NK-92 (cell line): ENCODE measurements around the gene CA10.

Source experiments
- DNase-seq: peaks from one replicate; lab custom pipeline; 2025; ENCODE audit not compliant: unreplicated experiment; lab: John Stamatoyannopoulos, UW

Gene CA10

GRCh38 chr17:51820766-51821165 lies 337.7 kb downstream of the CA10 start:
- DNase-seq, result no peak

DNA sequence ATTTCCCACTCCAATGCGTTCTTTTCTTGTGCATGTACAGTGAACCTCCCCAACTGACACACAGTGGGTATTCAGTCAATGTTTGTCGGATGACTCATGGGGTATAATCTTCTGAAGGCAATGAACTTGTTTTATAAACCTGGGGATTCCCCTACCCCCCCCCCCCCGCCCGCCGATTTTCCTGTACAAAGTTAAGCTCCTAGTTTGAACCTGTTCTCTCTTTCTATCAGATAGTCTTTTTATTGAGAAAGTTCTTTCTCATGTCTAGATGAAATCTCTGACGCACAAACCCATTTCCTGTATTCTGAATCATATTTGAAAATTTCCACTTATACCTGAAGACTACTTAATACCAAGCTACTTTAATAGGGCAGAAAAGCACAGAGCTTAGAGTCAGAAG lies 338.3 kb downstream of the CA10 start:
- DNase-seq, result no peak

- DNase-seq, result no peak
Measured at GRCh38 chr17:51819341-51820219, 338.9 kb downstream of the CA10 start.

GRCh38 chr17:51818777-51819176 lies 339.7 kb downstream of the CA10 start:
- DNase-seq, result no peak

GRCh38 chr17:51817955-51818354 lies 340.6 kb downstream of the CA10 start:
- DNase-seq, result no peak

DNA sequence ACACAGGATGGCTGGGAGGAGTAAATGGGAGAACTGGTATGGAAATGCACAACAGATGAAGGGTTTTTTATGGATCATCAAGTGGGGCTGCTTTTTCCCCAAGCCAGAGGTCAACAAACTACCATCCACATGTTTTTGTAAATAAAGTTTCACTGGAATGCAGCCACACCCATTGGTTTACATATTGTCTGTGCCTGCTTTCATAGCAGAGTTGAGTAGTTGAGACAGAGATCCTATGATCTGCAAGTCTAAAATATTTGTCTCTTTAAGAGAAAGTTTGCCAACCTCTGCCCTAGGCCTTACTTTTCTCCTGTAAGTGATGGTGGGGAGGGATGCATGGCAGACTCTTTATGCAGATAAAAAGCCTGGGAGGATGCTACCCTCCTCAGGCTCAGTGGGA lies 341.4 kb downstream of the CA10 start:
- no peak for DNase-seq

DNA sequence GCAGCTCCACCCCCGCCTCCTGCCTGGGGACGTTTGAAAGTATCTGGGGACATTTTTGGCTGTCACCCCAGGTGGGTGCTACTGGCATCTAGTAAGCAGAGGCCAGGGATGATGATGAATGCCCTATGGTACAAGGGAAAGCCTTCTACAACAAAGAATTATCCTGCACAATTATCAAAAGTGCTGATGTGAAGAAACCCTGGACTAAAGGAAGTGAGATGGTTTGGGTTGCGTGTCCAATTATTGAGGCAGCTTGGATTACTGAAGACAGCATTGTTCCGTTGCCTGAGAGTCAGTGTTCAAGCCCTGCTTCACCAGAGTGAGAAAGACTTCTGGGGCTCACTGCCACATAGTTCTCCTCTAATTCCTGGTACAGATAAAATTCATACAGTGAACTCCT lies 343.4 kb downstream of the CA10 start:
- DNase-seq, result no peak

GRCh38 chr17:51814521-51814920 lies 344.0 kb downstream of the CA10 start:
- no peak for DNase-seq

DNA sequence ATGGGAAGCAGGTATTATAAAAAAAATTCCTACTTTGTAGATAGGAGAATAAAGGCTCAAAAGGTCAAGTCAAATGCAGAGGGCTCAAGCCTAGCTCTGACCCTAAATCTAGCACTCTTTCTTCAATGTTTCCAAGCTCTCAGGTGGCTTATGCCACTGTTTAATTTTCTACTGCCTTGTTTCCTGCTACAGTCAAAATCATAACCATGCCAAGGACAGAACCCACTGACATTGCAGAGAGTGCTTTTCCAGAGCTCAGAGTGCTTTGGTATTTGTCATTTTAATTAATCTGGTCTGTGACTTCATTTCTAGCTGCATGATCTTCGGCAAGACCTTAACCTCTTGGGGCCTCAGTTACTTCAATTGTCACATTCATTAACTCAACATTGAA lies 344.7 kb downstream of the CA10 start:
- no peak for DNase-seq

DNA sequence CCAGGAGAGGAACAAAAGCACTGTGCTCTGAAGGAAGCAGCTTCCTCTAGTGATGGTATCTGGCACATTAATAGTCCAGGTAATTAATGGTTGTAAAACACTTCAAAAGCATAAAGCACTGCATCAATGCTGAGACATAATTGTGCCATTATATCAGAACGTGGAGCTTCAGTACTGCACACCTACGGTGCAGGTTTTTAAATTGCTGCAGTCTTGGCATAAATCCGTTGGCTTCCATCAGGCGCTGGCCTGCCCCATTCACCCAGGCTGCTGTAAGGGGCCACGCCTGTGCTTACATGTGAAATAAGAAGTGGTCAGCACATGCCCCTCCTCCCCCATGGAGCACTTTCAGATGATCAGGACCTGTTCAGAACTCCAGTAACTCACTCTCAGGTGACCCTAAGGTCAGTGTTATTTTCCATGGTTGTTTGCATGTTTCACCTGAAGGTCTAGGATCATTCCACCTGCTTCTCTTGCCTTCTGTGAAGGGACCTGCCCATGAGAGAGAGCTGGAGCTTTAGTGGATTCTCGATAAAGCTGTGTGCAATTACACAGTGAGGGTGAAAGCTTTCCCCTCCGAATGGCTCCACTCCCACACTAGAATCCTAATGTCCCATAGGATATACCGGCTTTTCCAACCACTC lies 345.3 kb downstream of the CA10 start:
- no peak for DNase-seq

GRCh38 chr17:51807460-51807859 lies 351.1 kb downstream of the CA10 start:
- no peak for DNase-seq

DNA sequence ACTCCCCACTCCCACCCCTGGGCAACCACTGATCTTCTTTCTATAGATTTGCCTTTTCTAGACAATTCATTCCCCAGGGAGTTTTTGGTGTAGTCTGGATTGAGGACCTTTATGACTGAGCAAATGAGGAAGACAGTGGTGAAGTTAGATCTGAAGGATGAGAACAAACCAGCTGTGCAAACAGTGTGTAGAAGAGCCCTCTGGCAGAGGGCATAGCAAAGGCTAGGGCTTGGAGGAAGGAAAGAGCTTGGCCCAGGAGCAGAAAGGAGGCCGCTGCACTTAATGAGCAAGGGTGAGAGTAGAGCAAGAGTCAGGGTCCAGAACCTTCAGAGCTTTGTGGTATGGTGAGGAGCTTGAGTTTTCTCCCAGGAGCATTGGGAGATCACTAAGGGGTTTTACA lies 352.7 kb downstream of the CA10 start:
- no peak for DNase-seq

- no peak for DNase-seq
Measured at GRCh38 chr17:51805185-51805584, 353.3 kb downstream of the CA10 start.

GRCh38 chr17:51803161-51803560 lies 355.4 kb downstream of the CA10 start:
- no peak for DNase-seq

DNA sequence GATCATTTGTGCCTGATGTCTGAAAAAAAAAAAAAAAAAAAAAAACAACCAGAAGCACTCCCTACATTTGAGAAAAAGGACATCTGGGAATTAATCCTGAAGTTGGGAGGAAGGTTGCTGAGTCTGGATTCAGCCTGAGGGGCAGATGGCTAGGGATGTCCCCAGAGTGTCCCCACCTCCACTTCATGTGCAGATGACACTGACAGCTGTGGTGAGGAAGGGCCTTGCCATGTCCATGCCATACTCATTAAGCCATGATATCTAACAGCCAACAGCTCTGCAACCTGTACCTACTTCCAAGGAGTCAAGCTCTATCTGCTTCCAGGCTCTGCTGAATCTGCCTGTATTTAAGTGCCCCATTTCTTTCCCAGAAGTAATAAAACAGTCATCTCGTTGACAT lies 356.0 kb downstream of the CA10 start:
- no peak for DNase-seq

DNA sequence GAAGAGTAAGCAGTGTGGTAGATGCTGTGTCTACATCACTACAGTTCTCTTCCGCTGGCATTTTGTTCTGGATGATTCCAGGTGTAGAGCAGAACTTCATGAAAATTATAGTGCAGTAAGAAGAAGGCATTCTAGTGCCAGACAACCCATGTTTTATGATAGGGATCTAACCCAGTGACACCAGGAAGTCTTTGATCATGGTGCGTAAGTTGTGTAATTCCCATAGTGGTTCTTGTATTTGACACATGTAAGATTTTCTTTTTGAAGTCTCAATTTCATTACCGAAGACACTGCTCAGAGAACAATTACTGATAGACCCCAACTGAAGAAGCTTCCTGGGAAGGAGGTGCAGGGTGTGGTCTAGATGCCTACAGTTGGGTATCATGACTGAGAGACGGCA lies 356.9 kb downstream of the CA10 start:
- no peak for DNase-seq

- no peak for DNase-seq
Measured at GRCh38 chr17:51799981-51800380, 358.5 kb downstream of the CA10 start.

- no peak for DNase-seq
Measured at GRCh38 chr17:51799240-51799639, 359.3 kb downstream of the CA10 start.

GRCh38 chr17:51797150-51797549 lies 361.4 kb downstream of the CA10 start:
- DNase-seq, result no peak

DNA sequence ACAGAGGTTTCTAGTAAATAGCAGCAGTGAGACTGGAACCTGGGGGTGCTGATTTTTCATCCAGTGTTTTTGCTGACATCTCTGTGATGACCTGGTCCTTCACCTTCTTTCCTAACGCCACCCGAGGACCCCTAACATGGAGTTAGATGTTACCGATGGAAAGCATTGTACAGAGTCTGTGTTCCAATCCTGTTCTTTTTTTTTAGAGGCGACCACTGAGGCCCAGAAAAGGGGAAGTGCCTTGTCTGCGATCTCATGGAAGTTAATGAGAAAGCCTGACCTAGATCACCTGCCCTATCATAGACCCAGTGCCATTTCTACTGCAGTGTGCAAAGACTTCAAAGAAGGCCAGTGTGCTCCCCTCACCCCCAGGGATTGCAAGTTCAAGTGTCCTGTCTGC lies 362.5 kb downstream of the CA10 start:
- DNase-seq, result no peak

DNA sequence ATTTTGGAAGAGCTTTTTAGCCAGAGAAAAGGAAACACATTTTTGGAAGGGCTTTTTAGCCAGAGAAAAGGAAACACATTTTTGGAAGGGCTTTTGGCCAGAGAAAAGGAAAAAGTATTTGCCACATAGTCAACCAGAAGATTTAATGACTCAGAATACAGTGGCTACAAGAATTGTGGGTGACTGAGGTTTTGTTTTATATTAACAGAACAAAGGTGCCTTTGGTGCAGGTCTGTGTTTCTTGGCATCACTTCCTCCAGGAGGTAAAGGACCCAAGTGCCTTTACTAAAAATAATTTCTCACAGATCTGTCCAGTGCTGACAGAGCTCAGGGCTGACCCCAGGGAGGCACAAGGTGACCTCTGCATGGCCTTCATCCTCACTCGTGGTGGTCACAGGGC lies 363.1 kb downstream of the CA10 start:
- no peak for DNase-seq

- DNase-seq, result no peak
Measured at GRCh38 chr17:51794466-51794865, 364.0 kb downstream of the CA10 start.

DNA sequence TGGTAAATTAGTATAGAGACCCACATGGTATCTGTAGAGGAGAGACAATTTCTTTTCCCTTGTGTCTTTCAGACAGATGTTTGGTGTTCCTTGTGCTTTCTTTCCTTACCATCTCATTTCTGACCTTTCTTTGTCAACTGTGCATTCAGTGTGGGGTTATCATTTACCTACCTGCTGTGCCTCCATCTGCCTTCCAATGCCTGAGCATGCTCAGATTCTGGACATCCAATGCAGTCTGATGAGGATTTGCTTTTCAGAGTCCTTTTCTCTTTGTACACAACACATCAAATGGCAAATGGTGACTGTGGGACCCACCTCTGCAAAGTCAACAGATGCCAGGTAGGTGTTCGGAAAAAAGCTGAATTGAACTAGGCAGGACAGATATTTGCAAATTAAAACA lies 364.8 kb downstream of the CA10 start:
- no peak for DNase-seq
